ENCODE data around the gene TYMS.
A peak's percentile ranks its signal among the peaks of the same experiment; 100 is the strongest.

The TYMS gene

DNA sequence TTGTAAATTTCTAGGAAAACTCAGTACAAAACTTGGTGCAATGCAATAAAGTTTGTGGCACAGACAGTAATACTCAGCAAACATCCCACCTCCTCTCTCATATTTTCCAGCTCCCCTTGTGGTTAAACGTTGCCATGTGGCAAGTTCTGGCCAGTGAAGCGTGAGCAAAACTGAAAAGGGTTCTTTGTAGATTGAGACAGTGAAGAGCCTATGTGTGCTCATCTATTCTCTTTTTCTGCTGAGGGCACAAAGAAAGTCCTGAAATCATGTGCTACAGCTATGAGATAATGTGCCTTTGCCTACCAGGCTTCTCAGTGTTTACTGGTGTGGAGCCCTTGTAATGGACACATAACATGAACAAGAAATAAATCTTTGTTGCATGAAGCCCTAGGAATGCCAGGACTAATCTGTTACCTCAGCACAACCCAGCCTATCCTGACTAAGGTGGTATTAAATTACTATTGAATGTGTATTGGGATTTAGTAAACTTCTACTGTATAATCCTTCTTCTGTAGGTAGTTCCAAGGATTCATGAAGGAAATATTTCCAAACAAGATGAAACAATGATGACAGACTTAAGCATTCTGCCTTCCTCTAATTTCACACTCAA lies 13.0 kb upstream of the TYMS start:
- DNase-seq (ENCODE audit: low read depth in 2 of 3, low spot score in 1 of 3) = peak in 1 of 3 donors; percentile 14

DNA sequence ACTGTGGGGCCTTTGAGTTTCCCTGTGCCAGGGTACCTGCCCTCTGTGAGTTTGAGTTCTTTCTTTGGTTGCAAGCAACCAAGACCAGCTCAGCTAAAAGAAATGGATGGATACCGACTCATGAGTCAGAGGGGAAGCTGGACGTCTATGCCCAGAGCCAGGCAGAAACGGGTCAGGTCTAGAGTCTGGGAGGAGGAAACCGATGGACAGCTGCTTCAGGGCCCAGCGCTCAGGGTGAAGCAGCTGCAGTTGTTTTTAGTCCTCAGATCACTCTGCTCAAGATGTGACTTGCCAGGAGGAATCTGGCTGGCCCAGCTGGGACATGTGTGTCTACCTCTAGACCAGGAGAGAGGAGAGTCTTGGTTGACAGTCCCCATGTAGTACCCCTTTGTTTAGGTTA lies 10.1 kb upstream of the TYMS start:
- DNase-seq (ENCODE audit: low read depth in 2 of 3, low spot score in 1 of 3) = no peak

DNA sequence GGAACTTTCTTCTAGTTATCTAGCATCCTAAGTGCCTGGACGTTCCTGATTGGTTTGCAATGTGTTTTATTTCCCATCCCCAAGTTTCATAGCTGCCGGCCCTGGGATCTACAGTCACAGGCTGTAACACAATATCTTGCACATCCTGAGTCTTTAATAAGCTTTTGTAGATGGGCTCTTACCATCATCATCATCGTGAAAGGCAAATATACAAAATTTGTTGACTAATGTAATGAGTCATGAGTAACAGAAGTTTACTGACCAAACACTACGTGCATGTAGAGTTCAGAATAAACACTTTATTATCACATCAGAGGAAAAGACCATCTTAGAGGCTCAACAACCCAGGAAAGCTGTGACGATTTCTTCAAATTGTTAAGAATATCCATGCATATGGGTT lies 8.1 kb upstream of the TYMS start:
- no peak for DNase-seq (ENCODE audit: low read depth in 2 of 3, low spot score in 1 of 3)

DNA sequence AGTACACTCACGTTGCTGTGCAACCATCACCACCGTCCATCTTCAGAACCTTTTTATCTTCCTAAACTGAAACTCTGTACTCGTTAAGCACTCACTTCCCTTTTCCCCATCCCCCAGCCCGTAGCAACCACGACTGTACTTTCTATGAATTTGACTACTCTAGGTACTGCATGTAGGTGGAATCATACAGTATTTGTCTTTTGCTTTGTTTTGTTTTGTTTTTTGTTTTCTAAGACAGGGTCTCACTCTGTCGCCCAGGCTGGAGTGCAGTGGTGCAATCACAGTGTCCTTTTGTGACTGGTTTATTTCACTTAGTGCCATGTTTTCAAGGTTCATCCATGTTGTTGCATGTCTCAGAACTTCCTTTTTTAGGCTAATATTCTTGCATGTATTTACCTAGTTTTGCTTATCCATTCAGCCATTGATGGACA lies 7.0 kb upstream of the TYMS start:
- DNase-seq (ENCODE audit: low read depth in 2 of 3, low spot score in 1 of 3) = no peak

DNA sequence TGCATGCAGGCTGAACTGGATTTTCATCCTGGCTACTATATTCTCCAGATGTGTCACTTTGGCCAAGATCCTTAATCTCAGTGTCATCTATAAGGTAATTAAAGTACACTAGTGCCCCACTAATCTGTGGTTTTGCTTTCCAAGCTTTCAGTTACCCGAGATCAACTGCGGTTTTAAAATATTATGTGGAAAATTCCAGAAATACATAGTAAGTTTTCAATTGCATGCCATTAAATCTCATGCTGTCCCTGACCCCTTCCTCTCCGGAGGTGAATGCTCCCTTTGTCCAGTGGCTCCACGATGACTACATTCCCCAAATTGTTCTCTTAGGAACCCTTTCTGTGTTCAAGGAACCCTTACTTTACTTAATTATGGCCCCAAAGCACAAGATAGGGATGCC lies 5.3 kb upstream of the TYMS start:
- DNase-seq (ENCODE audit: low read depth in 2 of 3, low spot score in 1 of 3) = no peak

DNA sequence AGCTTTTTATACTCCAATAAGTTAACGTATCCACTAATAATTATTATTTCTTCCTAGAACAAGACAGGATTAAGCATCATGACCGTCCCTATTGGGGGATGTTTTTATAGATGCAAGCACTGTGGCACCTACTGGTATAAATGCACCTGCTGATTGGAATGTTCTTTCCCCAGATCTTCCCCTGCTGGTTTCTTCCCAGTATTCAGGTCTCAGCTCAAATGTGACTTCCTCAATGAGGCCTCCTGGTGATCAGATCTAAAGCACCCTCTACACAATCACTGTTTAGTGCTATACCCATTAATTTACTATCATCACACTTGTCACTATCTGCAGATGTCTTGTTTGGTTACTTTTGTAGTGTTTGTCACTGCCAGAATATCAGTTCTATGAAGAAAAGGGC lies 3.9 kb upstream of the TYMS start:
- DNase-seq (ENCODE audit: low read depth in 2 of 3, low spot score in 1 of 3) = no peak

DNA sequence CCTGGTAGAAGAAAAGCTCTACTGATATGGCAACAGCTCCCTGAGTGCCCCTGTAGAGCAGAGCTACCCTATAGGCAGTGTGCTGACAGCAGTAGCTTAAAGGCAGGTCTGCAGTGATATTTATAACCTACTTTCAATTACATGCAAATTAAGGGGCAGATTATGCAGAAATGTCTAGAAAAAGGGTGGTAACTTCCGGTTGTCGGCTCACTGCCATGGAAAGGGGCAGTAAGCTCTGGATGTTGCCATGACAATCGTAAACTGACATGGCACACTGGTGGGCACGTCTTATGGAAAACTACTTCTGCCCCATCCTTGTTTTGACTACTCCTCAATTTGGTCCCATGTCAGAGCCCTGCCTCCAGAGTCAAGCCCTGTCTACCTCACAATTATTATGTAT lies 2.9 kb upstream of the TYMS start:
- DNase-seq (ENCODE audit: low read depth in 2 of 3, low spot score in 1 of 3) = no peak

DNA sequence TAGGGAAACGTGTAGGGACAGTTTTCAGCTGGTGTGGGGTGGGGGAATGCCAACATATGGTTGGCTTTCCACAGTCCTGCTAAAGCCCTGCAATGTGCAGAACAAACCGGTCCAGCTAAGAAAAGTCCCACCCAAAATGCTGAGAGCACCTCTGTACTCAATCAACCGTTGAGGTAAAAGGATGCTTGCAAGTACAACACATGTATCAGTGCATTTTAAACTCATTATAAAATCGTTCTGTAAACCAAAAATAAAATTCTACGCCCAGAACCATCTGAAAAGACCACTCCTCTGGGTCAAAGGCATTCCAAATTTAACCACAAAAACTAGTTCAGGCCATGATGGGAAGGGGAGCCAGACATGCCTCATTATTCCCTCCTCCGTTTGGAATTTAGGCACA lies 2.0 kb upstream of the TYMS start:
- no peak for DNase-seq (ENCODE audit: low read depth in 2 of 3, low spot score in 1 of 3)

DNA sequence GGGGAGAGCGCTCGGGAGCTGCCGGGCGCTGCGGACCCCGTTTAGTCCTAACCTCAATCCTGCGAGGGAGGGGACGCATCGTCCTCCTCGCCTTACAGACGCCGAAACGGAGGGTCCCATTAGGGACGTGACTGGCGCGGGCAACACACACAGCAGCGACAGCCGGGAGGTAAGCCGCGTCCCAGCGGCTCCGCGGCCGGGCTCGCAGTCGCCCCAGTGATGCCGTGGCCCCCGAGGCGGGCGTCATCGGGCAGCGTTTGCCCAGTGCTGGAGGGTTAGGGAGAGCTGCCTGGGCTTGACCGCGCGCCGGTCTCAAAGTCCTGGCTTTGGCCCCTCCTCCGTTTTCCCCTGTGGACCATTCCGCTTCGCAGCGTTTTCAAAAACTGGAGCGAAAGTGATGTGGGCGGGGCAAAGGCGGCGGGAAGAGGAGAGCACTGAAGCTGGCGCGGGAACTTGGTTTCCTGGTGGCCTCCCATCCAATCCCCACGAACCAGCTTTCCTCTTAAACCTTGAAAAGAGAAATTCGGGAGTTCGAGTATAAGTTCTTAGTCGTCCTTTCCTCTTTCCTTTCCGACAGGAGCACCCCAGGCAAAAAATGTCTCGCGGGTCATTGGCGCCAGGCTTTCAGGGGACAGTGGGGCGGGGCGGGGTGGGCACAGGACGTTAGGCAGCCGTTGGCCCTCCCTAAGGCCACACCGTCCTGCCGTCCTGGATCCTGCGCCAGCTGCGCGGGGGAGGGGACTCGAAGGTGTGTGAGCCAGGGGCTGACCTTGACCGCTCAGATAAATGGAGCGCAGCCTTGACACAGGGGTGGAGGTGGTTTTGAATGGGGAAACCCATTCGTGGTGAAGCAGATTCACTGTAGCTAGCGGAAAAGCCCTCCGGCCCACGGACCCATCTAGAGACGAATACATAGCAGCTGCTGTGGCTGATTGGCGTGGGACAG lies 821 bp downstream of the TYMS start:
- peak; percentile 57 to 73 (median 73) for DNase-seq (ENCODE audit: low read depth in 2 of 3, low spot score in 1 of 3)

DNA sequence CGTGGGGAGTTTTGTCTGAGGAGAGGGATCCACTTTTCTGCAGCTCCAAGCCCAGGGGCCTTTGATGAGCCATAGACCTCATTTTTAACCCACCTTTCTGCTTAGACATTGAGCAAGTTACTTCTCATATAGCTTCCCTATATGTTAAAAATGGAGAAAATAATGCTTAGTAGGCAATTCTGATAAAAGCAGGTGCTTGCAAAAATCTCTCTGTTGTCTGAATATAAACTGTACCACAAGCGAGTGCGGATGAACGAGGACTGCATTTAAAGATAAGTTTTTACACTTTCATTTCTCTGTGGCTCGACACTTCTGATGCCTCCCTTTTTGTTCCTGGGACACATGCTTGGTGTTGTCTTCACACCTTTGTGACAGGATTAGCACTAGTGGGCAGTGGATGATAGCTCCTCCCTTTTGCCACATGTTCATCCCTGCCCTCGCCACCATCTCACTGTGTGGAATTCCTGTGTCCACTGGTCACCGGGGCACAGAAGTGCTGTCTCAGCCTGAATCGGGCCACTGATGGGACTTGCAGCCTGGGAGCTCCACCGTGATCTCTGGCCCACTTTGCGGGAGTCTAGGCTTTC lies 1.6 kb downstream of the TYMS start:
- DNase-seq (ENCODE audit: low read depth in 2 of 3, low spot score in 1 of 3) = no peak

DNA sequence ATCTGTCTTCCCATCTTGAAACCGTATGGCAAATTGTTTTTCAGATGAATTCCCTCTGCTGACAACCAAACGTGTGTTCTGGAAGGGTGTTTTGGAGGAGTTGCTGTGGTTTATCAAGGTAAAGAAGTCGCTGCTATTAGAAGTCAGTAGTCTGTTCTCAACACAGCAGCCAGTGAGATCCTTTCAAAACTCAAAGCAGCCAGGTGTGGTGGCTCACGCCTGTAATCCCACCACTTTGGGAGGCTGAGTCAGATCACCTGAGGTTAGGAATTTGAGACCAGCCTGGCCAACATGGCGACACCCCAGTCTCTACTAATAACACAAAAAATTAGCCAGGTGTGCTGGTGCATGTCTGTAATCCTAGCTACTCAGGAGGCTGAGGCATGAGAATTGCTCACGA lies 2.1 kb downstream of the TYMS start:
- DNase-seq (ENCODE audit: low read depth in 2 of 3, low spot score in 1 of 3) = no peak

DNA sequence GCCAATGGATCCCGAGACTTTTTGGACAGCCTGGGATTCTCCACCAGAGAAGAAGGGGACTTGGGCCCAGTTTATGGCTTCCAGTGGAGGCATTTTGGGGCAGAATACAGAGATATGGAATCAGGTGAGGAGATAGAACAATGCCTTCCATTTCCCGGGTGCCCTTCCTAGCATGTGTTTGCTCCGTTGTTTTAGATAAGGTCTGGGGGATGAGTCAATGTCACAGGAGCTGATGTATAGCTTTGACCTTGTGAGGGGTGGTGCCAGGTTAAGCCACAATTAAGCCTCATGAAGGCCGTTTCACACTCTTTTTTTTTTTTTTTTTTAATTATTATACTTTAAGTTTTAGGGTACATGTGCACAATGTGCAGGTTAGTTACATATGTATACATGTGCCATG lies 4.7 kb downstream of the TYMS start:
- no peak for DNase-seq (ENCODE audit: low read depth in 2 of 3, low spot score in 1 of 3)

DNA sequence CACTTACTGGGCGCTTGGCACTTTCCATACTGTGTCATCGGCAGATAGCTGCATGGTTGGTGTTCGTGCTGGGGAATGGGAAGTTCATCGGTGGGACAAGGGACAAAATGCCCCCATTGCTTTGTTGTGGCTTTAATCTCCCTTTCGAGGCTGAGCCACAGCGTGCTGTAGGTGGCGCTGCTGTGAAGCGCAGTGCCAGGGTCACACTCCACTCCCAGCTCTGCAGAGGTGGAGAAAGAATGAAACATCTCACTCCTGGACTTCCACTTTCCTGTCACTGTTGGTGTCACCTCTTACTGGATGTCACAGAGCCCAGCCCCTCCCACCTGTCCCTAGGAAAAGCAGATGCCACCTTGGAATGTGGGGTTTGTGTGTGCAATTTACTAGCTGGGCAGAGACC lies 8.7 kb downstream of the TYMS start:
- DNase-seq (ENCODE audit: low read depth in 2 of 3, low spot score in 1 of 3) = no peak

DNA sequence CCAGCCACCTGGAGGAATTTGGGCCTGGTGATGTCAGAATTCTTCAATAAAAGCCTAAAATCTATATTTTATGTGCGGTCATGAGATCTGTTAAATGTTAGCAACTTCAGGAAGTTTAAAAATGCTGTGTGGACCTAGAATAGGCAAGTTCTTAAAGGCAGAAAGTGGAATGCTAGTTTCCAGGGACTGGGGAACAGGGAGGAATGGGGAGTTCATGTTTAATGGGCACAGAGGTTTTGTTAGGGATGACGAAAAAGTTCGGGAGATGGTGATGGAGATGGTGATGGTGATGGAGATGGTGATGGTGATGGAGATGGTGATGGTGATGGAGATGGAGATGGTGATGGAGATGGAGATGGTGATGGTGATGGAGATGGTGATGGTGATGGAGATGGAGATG lies 9.2 kb downstream of the TYMS start:
- DNase-seq (ENCODE audit: low read depth in 2 of 3, low spot score in 1 of 3) = no peak

DNA sequence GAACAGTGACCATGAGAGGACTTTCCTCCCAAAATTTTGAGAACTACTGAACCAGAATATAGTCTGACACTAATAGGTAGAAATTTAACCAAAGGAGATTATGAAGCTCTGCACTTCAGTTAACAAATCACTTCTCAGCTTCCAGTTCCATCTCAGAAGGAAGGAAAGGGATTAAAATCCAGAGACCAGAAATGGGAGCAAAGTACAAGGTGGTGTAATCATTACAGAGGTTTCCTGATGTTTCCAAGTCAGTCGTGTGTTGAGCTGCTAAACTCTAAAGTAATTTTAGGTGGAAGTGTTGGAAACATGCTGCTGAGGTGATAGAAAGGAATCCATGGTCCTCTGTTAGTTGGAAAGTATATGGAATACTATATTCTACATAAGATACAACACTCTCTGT lies 10.8 kb downstream of the TYMS start:
- no peak for DNase-seq (ENCODE audit: low read depth in 2 of 3, low spot score in 1 of 3)

DNA sequence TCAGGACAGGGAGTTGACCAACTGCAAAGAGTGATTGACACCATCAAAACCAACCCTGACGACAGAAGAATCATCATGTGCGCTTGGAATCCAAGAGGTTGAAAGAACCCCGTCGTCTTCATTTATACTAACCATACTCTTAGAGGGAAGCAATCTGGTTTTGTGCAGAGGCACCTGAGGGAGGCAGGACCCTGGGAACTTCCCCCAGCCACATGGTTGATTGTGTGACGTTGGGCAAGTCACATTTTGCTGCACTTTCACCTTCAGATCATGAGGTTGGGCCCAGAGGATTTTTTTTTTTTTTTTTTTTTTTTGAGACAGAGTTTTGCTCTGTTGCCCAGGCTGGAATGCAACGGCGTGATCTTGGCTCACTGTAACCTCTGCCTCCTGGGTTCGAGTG lies 11.6 kb downstream of the TYMS start:
- no peak for DNase-seq (ENCODE audit: low read depth in 2 of 3, low spot score in 1 of 3)

DNA sequence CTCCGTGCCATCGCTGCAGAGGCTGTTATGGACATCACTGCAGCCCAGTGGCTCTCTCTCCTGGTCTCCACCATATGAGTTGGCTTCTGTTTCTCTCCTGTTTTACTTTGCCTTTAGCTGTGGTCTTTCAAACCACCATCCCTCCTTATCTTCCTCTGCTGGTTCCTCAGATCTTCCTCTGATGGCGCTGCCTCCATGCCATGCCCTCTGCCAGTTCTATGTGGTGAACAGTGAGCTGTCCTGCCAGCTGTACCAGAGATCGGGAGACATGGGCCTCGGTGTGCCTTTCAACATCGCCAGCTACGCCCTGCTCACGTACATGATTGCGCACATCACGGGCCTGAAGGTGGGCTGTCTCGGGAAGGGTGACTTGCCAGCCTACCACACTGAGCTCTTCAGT lies 13.1 kb downstream of the TYMS start:
- no peak for DNase-seq (ENCODE audit: low read depth in 2 of 3, low spot score in 1 of 3)

DNA sequence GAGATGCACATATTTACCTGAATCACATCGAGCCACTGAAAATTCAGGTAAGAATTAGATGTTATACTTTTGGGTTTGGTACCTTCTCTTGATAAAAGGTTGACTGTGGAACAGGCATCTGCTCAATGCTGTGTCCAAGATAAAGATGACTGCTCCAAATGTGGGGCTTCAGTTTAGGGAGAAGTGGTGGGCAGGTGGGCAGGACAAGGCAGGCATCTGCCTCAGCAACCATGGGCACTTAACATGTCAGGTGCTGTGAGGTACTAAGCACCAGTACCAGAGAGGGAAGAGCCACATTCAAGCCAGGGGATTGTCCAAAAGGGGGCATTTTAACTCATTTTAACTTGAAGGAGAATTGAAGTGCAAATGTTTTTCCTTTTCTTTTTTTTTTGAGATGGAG lies 14.0 kb downstream of the TYMS start:
- DNase-seq (ENCODE audit: low read depth in 2 of 3, low spot score in 1 of 3) = no peak

DNA sequence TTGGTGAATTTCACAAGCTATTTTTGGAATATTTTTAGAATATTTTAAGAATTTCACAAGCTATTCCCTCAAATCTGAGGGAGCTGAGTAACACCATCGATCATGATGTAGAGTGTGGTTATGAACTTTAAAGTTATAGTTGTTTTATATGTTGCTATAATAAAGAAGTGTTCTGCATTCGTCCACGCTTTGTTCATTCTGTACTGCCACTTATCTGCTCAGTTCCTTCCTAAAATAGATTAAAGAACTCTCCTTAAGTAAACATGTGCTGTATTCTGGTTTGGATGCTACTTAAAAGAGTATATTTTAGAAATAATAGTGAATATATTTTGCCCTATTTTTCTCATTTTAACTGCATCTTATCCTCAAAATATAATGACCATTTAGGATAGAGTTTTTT lies 15.9 kb downstream of the TYMS start:
- no peak for DNase-seq (ENCODE audit: low read depth in 2 of 3, low spot score in 1 of 3)

DNA sequence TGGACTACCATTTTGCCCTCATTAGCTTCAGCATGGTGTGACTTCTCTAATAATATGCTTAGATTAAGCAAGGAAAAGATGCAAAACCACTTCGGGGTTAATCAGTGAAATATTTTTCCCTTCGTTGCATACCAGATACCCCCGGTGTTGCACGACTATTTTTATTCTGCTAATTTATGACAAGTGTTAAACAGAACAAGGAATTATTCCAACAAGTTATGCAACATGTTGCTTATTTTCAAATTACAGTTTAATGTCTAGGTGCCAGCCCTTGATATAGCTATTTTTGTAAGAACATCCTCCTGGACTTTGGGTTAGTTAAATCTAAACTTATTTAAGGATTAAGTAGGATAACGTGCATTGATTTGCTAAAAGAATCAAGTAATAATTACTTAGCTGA lies 16.3 kb downstream of the TYMS start:
- no peak for DNase-seq (ENCODE audit: low read depth in 2 of 3, low spot score in 1 of 3)

DNA sequence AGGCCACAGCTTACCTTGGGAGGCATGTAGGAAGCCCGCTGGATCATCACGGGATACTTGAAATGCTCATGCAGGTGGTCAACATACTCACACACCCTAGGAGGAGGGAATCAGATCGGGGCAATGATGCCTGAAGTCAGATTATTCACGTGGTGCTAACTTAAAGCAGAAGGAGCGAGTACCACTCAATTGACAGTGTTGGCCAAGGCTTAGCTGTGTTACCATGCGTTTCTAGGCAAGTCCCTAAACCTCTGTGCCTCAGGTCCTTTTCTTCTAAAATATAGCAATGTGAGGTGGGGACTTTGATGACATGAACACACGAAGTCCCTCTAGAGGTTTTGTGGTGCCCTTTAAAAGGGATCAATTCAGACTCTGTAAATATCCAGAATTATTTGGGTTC lies 17.9 kb downstream of the TYMS start:
- no peak for DNase-seq (ENCODE audit: low read depth in 2 of 3, low spot score in 1 of 3)

DNA sequence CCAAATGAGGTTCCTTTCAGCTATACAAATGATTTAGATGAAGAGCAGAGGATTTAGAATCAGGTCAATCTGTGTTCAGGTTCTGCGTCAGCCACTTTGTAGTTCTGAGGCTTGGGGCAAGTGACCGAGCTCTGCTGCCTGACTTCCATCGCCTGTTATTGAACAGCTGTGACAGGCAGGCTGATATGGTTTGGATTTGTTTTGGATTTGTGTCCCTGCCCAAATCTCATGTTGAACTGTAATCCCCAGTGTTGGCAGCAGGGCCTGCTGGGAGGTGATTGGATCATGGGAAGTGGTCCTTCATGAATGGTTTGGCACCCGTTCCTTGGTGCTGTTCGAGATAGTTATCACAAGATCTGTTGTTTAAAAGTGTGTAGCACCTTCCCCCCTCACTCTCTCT lies 18.6 kb downstream of the TYMS start:
- no peak for DNase-seq (ENCODE audit: low read depth in 2 of 3, low spot score in 1 of 3)

All from stimulated activated CD4-positive, alpha-beta T cell treated with anti-CD3 and anti-CD28 coated beads, Interleukin-12 subunit alpha, Interleukin-12 subunit beta, amount 100 ng/mL, for 48 hours (primary cell).